HepG2 (cell line): Measurements from ENCODE around the gene CFAP70. TPM values are rescaled to one million over a fixed set of nuclear protein-coding genes. Genes with fewer than 3 reads are reported as not detected.

Experiments
- GABPB1 ChIP-seq: IDR thresholded peaks from 2 replicates; pipeline ENCODE4 v1.6.1; 2016; ENCODE audit warnings: mild to moderate bottlenecking, missing genetic modification reagents, moderate library complexity, missing compliant biosample characterization
- HOXA5 ChIP-seq: sonication (generic); formaldehyde crosslinking; IDR thresholded peaks from 2 replicates; pipeline ENCODE4 v1.4.0; 2020; ENCODE audit warnings: missing genetic modification reagents
- NCOR1 ChIP-seq: fragments of 200-600 bp; sonication (generic); IDR thresholded peaks from 2 replicates; pipeline ENCODE4 v1.7.0; 2017; ENCODE audit warnings: antibody characterized with exemption, low read length, borderline replicate concordance
- NFATC3 ChIP-seq: sonication (generic); formaldehyde crosslinking; IDR thresholded peaks from 2 replicates; pipeline ENCODE4 v1.5.1; 2020; ENCODE audit warnings: mild to moderate bottlenecking, missing genetic modification reagents
- SAP130 ChIP-seq: IDR thresholded peaks from 2 replicates; pipeline ENCODE4 v1.6.1; 2016; ENCODE audit warnings: low read depth
- SIN3A ChIP-seq: IDR thresholded peaks from 2 replicates; pipeline ENCODE4 v1.6.1; 2011; ENCODE audit warnings: low read depth, mild to moderate bottlenecking, control low read depth, low read length, borderline replicate concordance
- SMARCE1 ChIP-seq: fragments of 450-650 bp; IDR thresholded peaks from 2 replicates; pipeline ENCODE4 v1.6.1; 2017; ENCODE audit warnings: borderline replicate concordance
- SRY ChIP-seq: sonication (generic); formaldehyde crosslinking; IDR thresholded peaks from 2 replicates; pipeline ENCODE4 v1.8.0; 2022; ENCODE audit warnings: mild to moderate bottlenecking, missing genetic modification reagents
- ZFAT ChIP-seq: sonication (generic); formaldehyde crosslinking; conservative IDR thresholded peaks from 2 replicates; pipeline ENCODE4 v1.8.1; 2023; ENCODE audit warnings: missing genetic modification reagents, inconsistent platforms
- ZFP1 ChIP-seq: IDR thresholded peaks from 2 replicates; pipeline ENCODE4 v1.6.1; 2016
- ZNF235 ChIP-seq: sonication (generic); formaldehyde crosslinking; IDR thresholded peaks from 2 replicates; pipeline ENCODE4 v1.8.1; 2023; ENCODE audit warnings: mild to moderate bottlenecking, missing genetic modification reagents, borderline replicate concordance
- ZNF263 ChIP-seq: sonication (generic); formaldehyde crosslinking; IDR thresholded peaks from 2 replicates; pipeline ENCODE4 v1.4.0; 2020; ENCODE audit warnings: missing genetic modification reagents
- ZNF33A ChIP-seq: sonication (generic); formaldehyde crosslinking; IDR thresholded peaks from 2 replicates; pipeline ENCODE4 v1.5.1; 2020; ENCODE audit warnings: missing genetic modification reagents, mild to moderate bottlenecking, moderate library complexity, borderline replicate concordance
- ZNF564 ChIP-seq: sonication (generic); formaldehyde crosslinking; IDR thresholded peaks from 2 replicates; pipeline ENCODE4 v1.8.1; 2023; ENCODE audit warnings: mild to moderate bottlenecking, missing genetic modification reagents
- ZNF589 ChIP-seq: sonication (generic); formaldehyde crosslinking; conservative IDR thresholded peaks from 2 replicates; pipeline ENCODE4 v1.8.0; 2022; ENCODE audit warnings: mild to moderate bottlenecking, moderate library complexity, missing genetic modification reagents
- ZNF670 ChIP-seq: sonication (generic); formaldehyde crosslinking; IDR thresholded peaks from 2 replicates; pipeline ENCODE4 v1.8.0; 2022; ENCODE audit warnings: mild to moderate bottlenecking, missing genetic modification reagents, borderline replicate concordance
- polyA plus RNA-seq, 8 experiments: library from polyadenylated mRNA; depleted of rRNA in 3 of 8; stranded (reverse) in 7 of 8; unstranded in 1 of 8; fragments of >200 nt; fragmentation: Illumina TruSeq in 4 of 8; extraction: Trizol in 4 of 8; gene quantifications; 2 replicates each; pipeline versions ENCODE4 v1.2.1 to v1.2.3, GENCODE V29; 2011 to 2016; ENCODE audit warnings: low read depth in 4 of 8, missing spikeins in 1 of 8, mixed read lengths in 1 of 8; ENCODE audit not compliant: insufficient read depth in 1 of 8
- total RNA-seq, 5 experiments: library from RNA; depleted of rRNA; stranded (reverse); fragments of >200 nt; fragmentation: Illumina TruSeq; extraction: Trizol; gene quantifications; 2 replicates each; pipeline ENCODE4 v1.2.3, GENCODE V29; 2016; ENCODE audit warnings: low read depth in 1 of 5
- TF ChIP-seq, protein P1 (sequence below): sonication (generic); formaldehyde crosslinking; IDR thresholded peaks from 2 replicates; pipeline ENCODE4 v1.8.0; 2022; ENCODE audit warnings: mild to moderate bottlenecking, missing genetic modification reagents, borderline replicate concordance
- TF ChIP-seq, protein P2 (sequence below): sonication (generic); formaldehyde crosslinking; IDR thresholded peaks from 2 replicates; pipeline ENCODE4 v1.5.0; 2020; ENCODE audit warnings: missing genetic modification reagents
- TF ChIP-seq, protein P3 (sequence below): IDR thresholded peaks from 2 replicates; pipeline ENCODE4 v1.6.1; 2016; ENCODE audit warnings: low read depth, missing genetic modification reagents, missing compliant biosample characterization
- TF ChIP-seq, protein P4 (sequence below): sonication (generic); formaldehyde crosslinking; IDR thresholded peaks from 2 replicates; pipeline ENCODE4 v1.4.0; 2020; ENCODE audit warnings: missing genetic modification reagents

Gene CFAP70
- total and polyA plus RNA-seq, 2 of the 13 experiments (the other 11 are each of a cell fraction or from before 2014, with no cell fraction given), result 0.27 to 0.38 TPM

DNA sequence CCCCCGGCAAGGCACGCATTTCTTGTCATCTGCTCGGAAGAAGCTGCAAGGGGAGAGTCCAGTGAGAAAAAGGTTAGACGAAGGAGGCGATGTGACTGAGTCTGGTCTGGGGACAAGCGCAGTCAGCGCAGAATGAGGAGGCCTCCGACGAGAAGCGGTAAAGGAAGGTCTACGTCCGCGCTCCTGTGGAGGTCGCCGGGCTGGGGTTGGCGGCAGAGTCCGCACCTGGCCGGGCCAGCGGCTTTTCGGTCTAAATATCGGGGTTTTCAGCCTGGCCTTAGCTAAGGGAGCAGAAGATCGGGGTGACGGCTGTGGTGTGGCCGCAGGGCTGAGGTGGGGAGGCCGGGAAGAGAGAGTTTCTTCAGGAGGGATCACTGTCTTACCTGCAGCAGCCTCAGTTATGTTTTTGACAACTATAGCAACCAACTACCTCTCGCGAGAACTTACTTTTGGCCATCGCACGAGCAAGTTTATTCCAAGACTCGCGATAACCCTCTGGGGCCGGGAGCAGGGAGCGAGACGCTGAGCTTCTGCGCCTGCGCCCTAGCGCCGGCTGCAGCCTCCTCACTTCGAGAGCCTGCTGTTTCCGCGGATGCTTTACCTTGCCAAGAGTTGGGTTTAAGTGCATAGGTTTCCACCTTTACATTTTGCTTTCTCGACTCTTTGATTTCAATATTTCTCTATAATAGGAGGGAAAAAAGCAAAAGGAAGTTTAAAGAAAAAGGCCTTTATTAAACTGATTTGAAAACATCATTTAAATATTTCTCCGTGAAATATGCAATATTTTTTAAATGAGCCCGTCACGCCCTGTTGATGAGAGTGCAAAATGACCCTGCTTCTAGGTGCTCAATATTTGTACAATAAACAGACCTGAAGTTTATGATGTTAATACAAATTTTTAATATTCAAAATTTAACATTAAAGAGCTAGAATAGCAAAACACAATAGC, at the start of gene CFAP70 (continued):
- TF ChIP-seq, protein P1, sequence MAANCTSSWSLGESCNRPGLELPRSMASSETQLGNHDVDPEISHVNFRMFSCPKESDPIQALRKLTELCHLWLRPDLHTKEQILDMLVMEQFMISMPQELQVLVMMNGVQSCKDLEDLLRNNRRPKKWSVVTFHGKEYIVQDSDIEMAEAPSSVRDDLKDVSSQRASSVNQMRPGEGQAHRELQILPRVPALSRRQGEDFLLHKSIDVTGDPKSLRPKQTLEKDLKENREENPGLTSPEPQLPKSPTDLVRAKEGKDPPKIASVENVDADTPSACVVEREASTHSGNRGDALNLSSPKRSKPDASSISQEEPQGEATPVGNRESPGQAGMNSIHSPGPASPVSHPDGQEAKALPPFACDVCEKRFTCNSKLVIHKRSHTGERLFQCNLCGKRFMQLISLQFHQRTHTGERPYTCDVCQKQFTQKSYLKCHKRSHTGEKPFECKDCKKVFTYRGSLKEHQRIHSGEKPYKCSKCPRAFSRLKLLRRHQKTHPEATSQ (CRISPR knock-in tag), result peak; percentile 43; the same call in 1 of the 2 replicates
- TF ChIP-seq, protein P2, sequence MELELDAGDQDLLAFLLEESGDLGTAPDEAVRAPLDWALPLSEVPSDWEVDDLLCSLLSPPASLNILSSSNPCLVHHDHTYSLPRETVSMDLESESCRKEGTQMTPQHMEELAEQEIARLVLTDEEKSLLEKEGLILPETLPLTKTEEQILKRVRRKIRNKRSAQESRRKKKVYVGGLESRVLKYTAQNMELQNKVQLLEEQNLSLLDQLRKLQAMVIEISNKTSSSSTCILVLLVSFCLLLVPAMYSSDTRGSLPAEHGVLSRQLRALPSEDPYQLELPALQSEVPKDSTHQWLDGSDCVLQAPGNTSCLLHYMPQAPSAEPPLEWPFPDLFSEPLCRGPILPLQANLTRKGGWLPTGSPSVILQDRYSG, result 0 out of 2 replicates have a peak, but pooled peaks have one; percentile 42
- TF ChIP-seq, protein P3, sequence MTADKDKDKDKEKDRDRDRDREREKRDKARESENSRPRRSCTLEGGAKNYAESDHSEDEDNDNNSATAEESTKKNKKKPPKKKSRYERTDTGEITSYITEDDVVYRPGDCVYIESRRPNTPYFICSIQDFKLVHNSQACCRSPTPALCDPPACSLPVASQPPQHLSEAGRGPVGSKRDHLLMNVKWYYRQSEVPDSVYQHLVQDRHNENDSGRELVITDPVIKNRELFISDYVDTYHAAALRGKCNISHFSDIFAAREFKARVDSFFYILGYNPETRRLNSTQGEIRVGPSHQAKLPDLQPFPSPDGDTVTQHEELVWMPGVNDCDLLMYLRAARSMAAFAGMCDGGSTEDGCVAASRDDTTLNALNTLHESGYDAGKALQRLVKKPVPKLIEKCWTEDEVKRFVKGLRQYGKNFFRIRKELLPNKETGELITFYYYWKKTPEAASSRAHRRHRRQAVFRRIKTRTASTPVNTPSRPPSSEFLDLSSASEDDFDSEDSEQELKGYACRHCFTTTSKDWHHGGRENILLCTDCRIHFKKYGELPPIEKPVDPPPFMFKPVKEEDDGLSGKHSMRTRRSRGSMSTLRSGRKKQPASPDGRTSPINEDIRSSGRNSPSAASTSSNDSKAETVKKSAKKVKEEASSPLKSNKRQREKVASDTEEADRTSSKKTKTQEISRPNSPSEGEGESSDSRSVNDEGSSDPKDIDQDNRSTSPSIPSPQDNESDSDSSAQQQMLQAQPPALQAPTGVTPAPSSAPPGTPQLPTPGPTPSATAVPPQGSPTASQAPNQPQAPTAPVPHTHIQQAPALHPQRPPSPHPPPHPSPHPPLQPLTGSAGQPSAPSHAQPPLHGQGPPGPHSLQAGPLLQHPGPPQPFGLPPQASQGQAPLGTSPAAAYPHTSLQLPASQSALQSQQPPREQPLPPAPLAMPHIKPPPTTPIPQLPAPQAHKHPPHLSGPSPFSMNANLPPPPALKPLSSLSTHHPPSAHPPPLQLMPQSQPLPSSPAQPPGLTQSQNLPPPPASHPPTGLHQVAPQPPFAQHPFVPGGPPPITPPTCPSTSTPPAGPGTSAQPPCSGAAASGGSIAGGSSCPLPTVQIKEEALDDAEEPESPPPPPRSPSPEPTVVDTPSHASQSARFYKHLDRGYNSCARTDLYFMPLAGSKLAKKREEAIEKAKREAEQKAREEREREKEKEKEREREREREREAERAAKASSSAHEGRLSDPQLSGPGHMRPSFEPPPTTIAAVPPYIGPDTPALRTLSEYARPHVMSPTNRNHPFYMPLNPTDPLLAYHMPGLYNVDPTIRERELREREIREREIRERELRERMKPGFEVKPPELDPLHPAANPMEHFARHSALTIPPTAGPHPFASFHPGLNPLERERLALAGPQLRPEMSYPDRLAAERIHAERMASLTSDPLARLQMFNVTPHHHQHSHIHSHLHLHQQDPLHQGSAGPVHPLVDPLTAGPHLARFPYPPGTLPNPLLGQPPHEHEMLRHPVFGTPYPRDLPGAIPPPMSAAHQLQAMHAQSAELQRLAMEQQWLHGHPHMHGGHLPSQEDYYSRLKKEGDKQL (CRISPR knock-in tag), result no peak
- TF ChIP-seq ZNF263 (CRISPR knock-in tag) (no peak), ZNF589 (CRISPR knock-in tag) (no peak), ZNF564 (CRISPR knock-in tag) (no peak), SIN3A (peak; percentile 89; the same call in 1 of the 2 replicates), SMARCE1 (no peak), ZNF670 (CRISPR knock-in tag) (no peak), HOXA5 (CRISPR knock-in tag) (no peak), ZNF235 (CRISPR knock-in tag) (no peak), NCOR1 (no peak), ZFP1 (no peak), NFATC3 (CRISPR knock-in tag) (no peak), SAP130 (peak; percentile 69), SRY (no peak), ZNF33A (CRISPR knock-in tag) (peak; percentile 67; the same call in 1 of the 2 replicates), GABPB1 (peak; percentile 46; the same call in 1 of the 2 replicates), ZFAT (CRISPR knock-in tag) (no peak)
- TF ChIP-seq, protein P4, sequence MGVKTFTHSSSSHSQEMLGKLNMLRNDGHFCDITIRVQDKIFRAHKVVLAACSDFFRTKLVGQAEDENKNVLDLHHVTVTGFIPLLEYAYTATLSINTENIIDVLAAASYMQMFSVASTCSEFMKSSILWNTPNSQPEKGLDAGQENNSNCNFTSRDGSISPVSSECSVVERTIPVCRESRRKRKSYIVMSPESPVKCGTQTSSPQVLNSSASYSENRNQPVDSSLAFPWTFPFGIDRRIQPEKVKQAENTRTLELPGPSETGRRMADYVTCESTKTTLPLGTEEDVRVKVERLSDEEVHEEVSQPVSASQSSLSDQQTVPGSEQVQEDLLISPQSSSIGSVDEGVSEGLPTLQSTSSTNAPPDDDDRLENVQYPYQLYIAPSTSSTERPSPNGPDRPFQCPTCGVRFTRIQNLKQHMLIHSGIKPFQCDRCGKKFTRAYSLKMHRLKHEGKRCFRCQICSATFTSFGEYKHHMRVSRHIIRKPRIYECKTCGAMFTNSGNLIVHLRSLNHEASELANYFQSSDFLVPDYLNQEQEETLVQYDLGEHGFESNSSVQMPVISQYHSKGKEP (CRISPR knock-in tag), result no peak
